Measurements from ENCODE around the gene TSC2. TPM values are rescaled to one million over a fixed set of nuclear protein-coding genes. Genes with fewer than 3 reads are reported as not detected.

Gene TSC2
- total and polyA plus RNA-seq, 9 of the 15 experiments (the other 6 are each of a cell fraction or from before 2014, with no cell fraction given), result 1.3 to 68.1 (median 16.6) TPM

GRCh38 chr16:2054543-2055245 is 6.9 kb downstream of the TSC2 start:
- CTCF ChIA-PET (ENCODE audit: low intra/inter-chr PET ratio), result no interaction called here
- WGBS (ENCODE audit: insufficient coverage, low coverage, missing lambda C conversion rate), result 81% methylated on average over 22 of the region's 29 CpGs

More at GRCh38 chr16:2054543-2055245, 6.9 kb downstream of the TSC2 start:
- TF ChIP-seq POLR2G (IDR thresholded peaks at IDR 0.05; ENCODE audit: low read depth, low read length) (0 out of 2 replicates have a peak, but pooled peaks have one; percentile 11), HBP1 (CRISPR knock-in tag; IDR thresholded peaks at IDR 0.05) (no peak)
- peak overlapping the region in 1 of 2 experiments; percentile 55; a peak in 2 of 4 replicates for H3K9ac ChIP-seq (ENCODE audit: insufficient read depth in 1 of 2, low read depth in 2 of 2, low read length in 2 of 2)
- no peaks in the 10 kb centered on the region for H3K9me3 ChIP-seq (replicated peaks; ENCODE audit: control insufficient read depth, insufficient read depth, low read depth, low read length)
- no peak overlapping the region for H3K4me3 ChIP-seq
- H3K4me2 ChIP-seq (ENCODE audit: insufficient read depth, low read length), result no peak overlapping the region
- BruUV-seq (replicated peaks), result no TSS peak
- ATAC-seq, result no peak
- POLR2A ChIA-PET, result interaction anchor here (1.0 kb wide), 1 partner anchor 19 kb away, joined by 3 read pairs; no protein-coding TSS in a partner anchor
- peaks cover 45% of the 10 kb centered on the region; the same call in 1 of the 3 replicates for H3K36me3 ChIP-seq (ENCODE audit: control insufficient read depth, insufficient read depth, low read length)
- no peak overlapping the region for H3K27ac ChIP-seq (ENCODE audit: extremely low read depth, low read depth, low read length)
- no peak for DNase-seq (ENCODE audit: extremely low read depth in 1 of 4, low spot score in 3 of 4)
- no peaks in the 10 kb centered on the region for H3K9me1 ChIP-seq (ENCODE audit: control insufficient read depth, insufficient read depth, low read length)
- H4K20me1 ChIP-seq (replicated peaks; ENCODE audit: control insufficient read depth, insufficient read depth, low read length), result peaks cover 4% of the 10 kb centered on the region; the same call in 1 of the 2 replicates
- in situ Hi-C loops (cut with MboI) (no loop called here), intact Hi-C loops (cut with micrococcal nuclease) (no loop called here)
- no peak for FAIRE-seq
- H2AFZ ChIP-seq (ENCODE audit: low read depth, low read length), result no peak overlapping the region
- no peaks in the 10 kb centered on the region for H3K27me3 ChIP-seq (ENCODE audit: control insufficient read depth in 2 of 2, insufficient read depth in 2 of 2, low read length in 2 of 2)
- no peaks in the 10 kb centered on the region for H3K79me2 ChIP-seq (ENCODE audit: control insufficient read depth, insufficient read depth, low read length)
- peaks cover 0 to 41% of the 10 kb centered on the region in 2 experiments; a peak in 2 of 5 replicates for H3K4me1 ChIP-seq (replicated peaks in 1 of 2; ENCODE audit: control insufficient read depth in 2 of 2, insufficient read depth in 2 of 2, low read length in 2 of 2)

Data from K562 (cell line).